Fibroblast of lung (primary cell): ENCODE measurements around the gene WFIKKN1.

Source experiments
- CTCF ChIP-seq, 2 donors: IDR thresholded peaks in 1 of 2; conservative IDR thresholded peaks in 1 of 2; 1 replicate in 1 of 2; 2 replicates in 1 of 2; pipeline ENCODE4 v1.5.1; 2011 to 2012; ENCODE audit warnings: low read length in 2 of 2, control low read depth in 1 of 2, inconsistent platforms in 1 of 2, low read depth in 1 of 2, mild to moderate bottlenecking in 1 of 2
- EZH2 ChIP-seq: IDR thresholded peaks from 2 replicates; pipeline ENCODE4 v1.5.1; 2012; ENCODE audit warnings: low read length, control low read depth, mild to moderate bottlenecking; ENCODE audit errors: missing control alignments

- TF ChIP-seq CTCF (conservative IDR thresholded peaks at IDR 0.05 in 1 of 2, IDR thresholded peaks at IDR 0.05 in 1 of 2; ENCODE audit: low read depth in 1 of 2, low read length in 2 of 2) = no peak
- no peak for TF ChIP-seq EZH2
Observed at GRCh38 chr16:625977-626765, 4.6 kb upstream of the WFIKKN1 start.
